ENCODE results near the gene PSORS1C1. TPM values are rescaled to one million over a fixed set of nuclear protein-coding genes. Genes with fewer than 3 reads are reported as not detected.

PSORS1C1 gene
- total RNA-seq, 1 experiment from 2014 or later: 0.67 TPM

DNA sequence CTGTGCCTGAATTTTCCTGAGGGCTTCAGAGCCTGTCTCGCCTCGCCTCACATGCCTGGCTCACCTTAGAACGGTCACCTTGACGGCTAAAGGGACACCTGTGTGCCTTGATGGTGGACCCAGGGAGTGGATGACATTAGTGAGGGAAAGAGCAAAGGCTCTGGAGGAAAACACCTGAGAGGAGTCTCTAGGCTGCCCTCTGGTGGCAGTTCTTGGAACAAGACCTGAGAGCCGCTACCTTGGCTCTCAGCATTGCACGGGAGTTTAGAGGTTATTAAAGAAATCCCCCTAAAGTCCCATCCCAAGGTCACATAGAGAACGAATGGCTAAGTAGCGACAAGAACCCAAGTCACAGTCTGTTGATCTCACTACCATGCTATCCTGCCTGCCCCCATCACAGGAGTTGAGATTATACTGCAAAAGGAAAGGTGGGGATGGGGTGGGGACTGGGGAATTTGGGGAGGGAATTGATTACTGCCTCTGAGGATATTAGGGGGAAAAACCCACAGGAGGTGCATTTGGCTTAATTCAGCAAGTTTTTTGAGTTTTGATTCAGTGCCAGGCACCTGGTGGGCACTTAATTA, 13.6 kb downstream of the PSORS1C1 start:
- no peaks in the 10 kb centered on the region for H3K9me3 ChIP-seq (replicated peaks)
- DNase-seq: peak; percentile 54 to 77
- no peak overlapping the region for H3K27ac ChIP-seq
- H3K36me3 ChIP-seq: no peaks in the 10 kb centered on the region
- no peaks in the 10 kb centered on the region for H3K27me3 ChIP-seq
- H3K4me3 ChIP-seq: no peak overlapping the region
- peaks cover 26% of the 10 kb centered on the region for H3K4me1 ChIP-seq

DNA sequence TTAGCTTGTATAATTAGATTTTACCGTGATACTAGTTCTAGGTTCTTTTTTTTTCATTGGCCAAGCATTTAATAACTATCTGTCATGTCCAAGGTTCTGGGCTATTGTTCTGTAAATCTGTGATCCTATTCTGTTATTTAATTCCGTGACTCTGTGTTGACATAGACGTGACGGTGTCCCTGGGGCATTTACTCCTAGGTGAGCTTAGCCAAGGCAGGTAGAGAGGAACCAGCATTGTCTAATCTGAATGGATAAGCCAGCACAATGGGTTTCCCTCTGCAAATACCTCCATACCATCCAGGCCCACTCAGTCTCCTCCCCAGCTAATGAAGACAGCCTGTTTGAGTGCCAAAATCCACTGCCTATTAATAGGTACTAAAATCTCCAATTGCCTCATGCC, 14.5 kb downstream of the PSORS1C1 start:
- Histone ChIP-seq H3K27ac (no peak overlapping the region), H3K4me1 (peaks cover 23% of the 10 kb centered on the region), H3K36me3 (no peaks in the 10 kb centered on the region), H3K4me3 (no peak overlapping the region), H3K9me3 (replicated peaks) (no peaks in the 10 kb centered on the region), H3K27me3 (no peaks in the 10 kb centered on the region)
- DNase-seq: no peak

DNA sequence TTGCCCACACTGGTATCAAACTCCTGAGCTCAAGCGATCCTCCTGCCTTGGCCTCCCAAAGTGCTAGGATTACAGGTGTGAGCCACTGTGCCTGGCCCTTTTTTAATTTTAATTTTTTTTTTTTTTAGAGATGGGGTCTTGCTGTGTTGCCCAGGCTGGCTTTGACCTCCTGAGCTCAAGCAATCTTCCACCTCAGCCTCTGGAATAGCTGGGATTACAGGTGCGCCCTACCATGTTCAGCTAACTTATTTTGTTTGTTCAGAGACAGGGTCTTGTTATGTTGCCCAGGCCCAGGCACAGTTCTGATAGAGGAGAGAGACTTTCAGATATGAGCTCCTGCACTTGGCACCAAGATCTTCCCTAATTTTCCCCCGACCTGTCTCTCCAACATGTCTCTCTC, 16.2 kb downstream of the PSORS1C1 start:
- Histone ChIP-seq H3K4me3 (no peak overlapping the region), H3K4me1 (peaks cover 13% of the 10 kb centered on the region), H3K27ac (no peak overlapping the region), H3K36me3 (no peaks in the 10 kb centered on the region), H3K27me3 (no peaks in the 10 kb centered on the region), H3K9me3 (replicated peaks) (no peaks in the 10 kb centered on the region)
- no peak for DNase-seq

DNA sequence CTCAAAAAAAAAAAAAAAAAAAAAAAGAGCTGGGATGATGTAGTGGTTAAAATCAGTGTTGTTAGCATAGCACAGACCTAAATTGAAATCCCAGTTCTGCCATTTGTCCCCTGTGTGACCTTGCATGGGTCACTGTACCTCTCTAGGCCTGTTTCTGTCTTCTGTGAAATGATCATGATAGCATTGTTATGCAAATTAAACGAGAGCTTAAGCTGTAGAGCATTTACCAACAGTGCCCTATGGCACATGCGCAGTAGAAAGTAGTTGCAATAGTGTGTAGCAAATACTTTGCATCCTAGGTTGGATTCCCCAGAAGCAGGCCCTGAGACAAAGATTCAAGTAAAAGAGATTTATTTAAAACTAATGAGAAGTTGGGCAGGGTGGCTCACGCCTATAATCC, 17.0 kb downstream of the PSORS1C1 start:
- H3K36me3 ChIP-seq: no peaks in the 10 kb centered on the region
- DNase-seq: no peak
- H3K4me3 ChIP-seq: no peak overlapping the region
- no peaks in the 10 kb centered on the region for H3K27me3 ChIP-seq
- H3K4me1 ChIP-seq: peaks cover 5% of the 10 kb centered on the region
- H3K27ac ChIP-seq: no peak overlapping the region
- no peaks in the 10 kb centered on the region for H3K9me3 ChIP-seq (replicated peaks)

DNA sequence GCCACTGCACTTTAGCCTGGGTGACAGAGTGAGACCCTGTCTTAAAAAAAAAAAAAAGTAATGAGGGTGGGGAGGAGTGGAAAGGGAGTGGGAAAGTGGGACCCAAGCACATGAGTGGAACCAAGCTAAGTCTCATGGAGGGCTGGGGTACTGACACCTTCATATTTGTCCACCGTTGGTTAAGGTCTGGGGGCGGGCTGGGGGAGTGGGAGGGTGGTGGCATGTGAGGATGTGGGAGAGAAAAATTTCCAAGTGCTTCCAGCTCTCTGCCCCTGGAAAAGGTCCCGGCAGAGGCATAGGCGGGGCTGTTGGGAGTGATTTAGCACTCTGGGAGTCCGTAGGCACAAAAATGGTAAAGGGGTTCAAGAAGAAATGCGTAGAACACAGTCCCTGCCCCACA, 18.2 kb downstream of the PSORS1C1 start:
- H3K4me1 ChIP-seq: peaks cover 2% of the 10 kb centered on the region; the same call in 1 of the 2 replicates
- H3K27ac ChIP-seq: no peak overlapping the region
- DNase-seq: no peak

DNA sequence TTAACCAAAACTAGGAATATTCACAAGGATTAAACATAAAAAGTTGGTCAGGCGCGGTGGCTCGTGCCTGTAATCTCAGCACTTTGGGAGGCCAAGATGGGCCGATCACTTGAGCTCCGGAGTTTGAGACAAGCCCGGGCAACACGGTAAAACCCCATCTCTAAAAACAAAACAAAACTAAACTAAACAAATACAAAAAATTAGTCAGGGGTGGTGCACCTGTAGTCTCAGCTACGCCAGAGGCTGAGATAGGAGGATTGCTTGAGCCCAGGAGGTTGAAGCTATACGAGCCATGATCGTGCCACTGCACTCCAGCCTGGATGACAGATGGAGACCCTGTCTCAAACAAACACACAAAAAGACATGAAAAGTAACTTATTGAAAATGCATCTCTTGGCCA, 21.1 kb downstream of the PSORS1C1 start:
- Histone ChIP-seq H3K27ac (no peak overlapping the region), H3K9me3 (replicated peaks) (no peaks in the 10 kb centered on the region), H3K4me3 (no peak overlapping the region), H3K27me3 (no peaks in the 10 kb centered on the region), H3K4me1 (peaks cover 3% of the 10 kb centered on the region; the same call in 1 of the 2 replicates), H3K36me3 (no peaks in the 10 kb centered on the region)
- DNase-seq: no peak

More for the DNA sequence above, 18.2 kb downstream of the PSORS1C1 start:
- no peaks in the 10 kb centered on the region for H3K36me3 ChIP-seq
- H3K27me3 ChIP-seq: no peaks in the 10 kb centered on the region
- no peaks in the 10 kb centered on the region for H3K9me3 ChIP-seq (replicated peaks)
- H3K4me3 ChIP-seq: no peak overlapping the region

DNA sequence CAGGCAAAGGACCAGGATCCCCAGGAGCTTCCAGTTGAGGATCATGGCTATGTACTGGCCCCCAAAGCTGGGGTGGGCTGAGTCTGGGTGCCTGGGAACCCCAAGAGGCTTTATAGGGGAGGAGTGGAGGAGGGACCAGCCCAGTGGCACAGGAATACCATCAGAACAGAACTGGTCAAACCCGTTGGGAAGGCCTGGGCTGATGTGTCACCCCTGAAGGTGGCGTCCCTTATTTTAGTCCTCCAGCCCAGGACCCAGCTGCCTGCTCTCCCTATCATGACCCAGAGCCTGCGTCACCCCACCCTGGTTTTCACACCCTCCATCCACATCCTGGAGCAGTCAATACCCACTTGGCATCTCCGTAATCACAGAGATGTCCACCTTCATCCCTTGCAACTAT, 24.4 kb downstream of the PSORS1C1 start, which contains the start of gene PSORS1C2:
TSS of gene PSORS1C2 (minus strand) at position 85 of the 400 bp plus-strand sequence. CDS start at position 45, 40 bp downstream.
- no peaks in the 10 kb centered on the region for H3K9me3 ChIP-seq (replicated peaks)
- H3K4me1 ChIP-seq: peaks cover 18% of the 10 kb centered on the region
- H3K4me3 ChIP-seq: no peak within 1 kb of the TSS
- DNase-seq: no peak
- H3K27me3 ChIP-seq: no peaks in the 10 kb centered on the region
- H3K36me3 ChIP-seq: no peaks in the 10 kb centered on the region
- H3K27ac ChIP-seq: no peak within 1 kb of the TSS

DNA sequence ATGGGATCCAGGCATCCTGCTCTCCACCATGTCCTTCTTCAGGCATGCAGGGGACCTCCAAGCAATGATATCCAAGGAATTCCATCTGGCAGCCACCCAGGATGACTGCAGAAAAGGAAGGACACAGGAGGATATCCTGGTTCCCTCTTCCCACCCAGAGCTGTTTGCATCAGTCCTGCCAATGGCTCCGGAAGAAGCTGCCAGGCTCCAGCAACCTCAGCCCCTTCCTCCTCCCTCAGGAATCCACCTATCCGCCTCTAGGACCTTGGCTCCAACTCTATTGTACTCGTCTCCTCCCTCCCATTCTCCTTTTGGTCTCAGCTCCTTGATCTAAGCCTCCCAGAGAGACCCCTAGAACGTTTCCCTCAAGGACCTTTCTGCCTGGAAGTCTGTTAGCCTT, 25.0 kb downstream of the PSORS1C1 start:
- peaks cover 22% of the 10 kb centered on the region for H3K4me1 ChIP-seq
- no peaks in the 10 kb centered on the region for H3K9me3 ChIP-seq (replicated peaks)
- H3K27ac ChIP-seq: no peak overlapping the region
- H3K36me3 ChIP-seq: 0 out of 2 replicates have a peak, but pooled peaks cover 6% of the 10 kb centered on the region
- H3K27me3 ChIP-seq: no peaks in the 10 kb centered on the region
- H3K4me3 ChIP-seq: no peak overlapping the region
- no peak for DNase-seq

DNA sequence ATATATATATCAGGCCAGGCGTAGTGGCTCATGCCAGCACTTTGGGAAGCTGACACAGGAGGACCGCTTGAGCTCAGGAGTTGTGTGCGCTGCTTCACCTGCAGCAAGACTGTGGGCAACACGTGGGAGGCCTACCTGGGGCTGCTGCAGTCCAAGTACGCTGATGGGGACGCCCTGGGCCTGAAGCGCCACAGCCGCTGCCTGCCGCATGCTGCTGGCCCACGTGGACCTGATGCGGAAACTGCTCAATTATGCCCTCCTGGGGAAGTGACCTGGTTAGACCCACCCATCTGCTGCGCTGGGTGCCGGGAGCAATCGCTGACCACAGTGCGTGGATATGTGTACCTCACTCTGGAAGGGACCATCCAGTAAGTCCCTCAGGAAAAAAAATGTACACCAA, 26.0 kb downstream of the PSORS1C1 start:
- Histone ChIP-seq H3K36me3 (0 out of 2 replicates have a peak, but pooled peaks cover 6% of the 10 kb centered on the region), H3K4me3 (no peak overlapping the region), H3K9me3 (replicated peaks) (no peaks in the 10 kb centered on the region), H3K27ac (no peak overlapping the region), H3K4me1 (peaks cover 23% of the 10 kb centered on the region), H3K27me3 (no peaks in the 10 kb centered on the region)
- DNase-seq: no peak

DNA sequence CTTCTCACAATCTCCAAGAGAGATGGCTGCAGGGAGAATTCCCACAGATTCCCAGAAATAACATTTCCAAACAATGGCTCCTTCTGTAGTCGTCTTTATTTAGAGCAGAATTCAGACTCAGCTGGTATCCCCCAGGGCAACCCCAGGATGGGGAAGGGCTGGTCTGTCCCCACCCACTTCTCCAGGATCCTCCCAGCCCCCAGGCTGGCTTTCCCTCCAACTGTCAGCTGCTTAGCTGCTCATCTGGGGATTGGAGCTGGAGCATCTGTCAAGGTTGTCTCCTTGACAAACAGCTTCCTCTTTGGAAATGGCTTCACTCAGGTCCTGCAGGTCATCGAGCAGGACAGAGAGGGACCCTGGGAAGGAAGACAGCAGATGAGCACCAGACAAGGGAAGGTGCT, 27.8 kb downstream of the PSORS1C1 start:
- Histone ChIP-seq H3K9me3 (replicated peaks) (no peaks in the 10 kb centered on the region), H3K27me3 (no peaks in the 10 kb centered on the region), H3K36me3 (0 out of 2 replicates have a peak, but pooled peaks cover 6% of the 10 kb centered on the region), H3K4me1 (peaks cover 23% of the 10 kb centered on the region), H3K4me3 (no peak overlapping the region), H3K27ac (peak overlapping the region; percentile 61)
- DNase-seq: peak; percentile 89 to 92

DNA sequence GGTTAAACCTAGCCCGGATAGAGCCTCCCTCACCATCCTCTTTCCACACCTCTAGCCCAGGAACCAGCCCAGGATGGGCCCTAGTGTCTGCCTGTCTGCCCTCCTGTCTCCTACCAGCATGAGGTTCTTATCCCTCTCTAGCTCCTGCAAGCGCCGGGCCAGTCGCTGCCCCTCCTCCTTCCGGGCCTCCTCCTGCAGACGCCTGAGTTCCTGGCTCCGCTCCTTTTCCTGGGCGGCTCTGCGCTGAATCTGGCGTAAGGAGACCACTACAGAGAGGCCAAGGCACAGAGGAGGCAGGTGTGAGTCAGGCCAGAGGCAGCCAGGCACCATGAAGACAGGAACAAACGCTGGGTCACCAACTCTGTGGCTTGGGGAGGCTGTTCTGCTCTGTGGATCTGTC, 28.5 kb downstream of the PSORS1C1 start:
- H3K4me3 ChIP-seq: no peak overlapping the region
- no peaks in the 10 kb centered on the region for H3K9me3 ChIP-seq (replicated peaks)
- DNase-seq: no peak
- H3K27me3 ChIP-seq: no peaks in the 10 kb centered on the region
- 0 out of 2 replicates have a peak, but pooled peaks cover 6% of the 10 kb centered on the region for H3K36me3 ChIP-seq
- peaks cover 20% of the 10 kb centered on the region for H3K4me1 ChIP-seq
- H3K27ac ChIP-seq: no peak overlapping the region; the same call in 1 of the 2 replicates

DNA sequence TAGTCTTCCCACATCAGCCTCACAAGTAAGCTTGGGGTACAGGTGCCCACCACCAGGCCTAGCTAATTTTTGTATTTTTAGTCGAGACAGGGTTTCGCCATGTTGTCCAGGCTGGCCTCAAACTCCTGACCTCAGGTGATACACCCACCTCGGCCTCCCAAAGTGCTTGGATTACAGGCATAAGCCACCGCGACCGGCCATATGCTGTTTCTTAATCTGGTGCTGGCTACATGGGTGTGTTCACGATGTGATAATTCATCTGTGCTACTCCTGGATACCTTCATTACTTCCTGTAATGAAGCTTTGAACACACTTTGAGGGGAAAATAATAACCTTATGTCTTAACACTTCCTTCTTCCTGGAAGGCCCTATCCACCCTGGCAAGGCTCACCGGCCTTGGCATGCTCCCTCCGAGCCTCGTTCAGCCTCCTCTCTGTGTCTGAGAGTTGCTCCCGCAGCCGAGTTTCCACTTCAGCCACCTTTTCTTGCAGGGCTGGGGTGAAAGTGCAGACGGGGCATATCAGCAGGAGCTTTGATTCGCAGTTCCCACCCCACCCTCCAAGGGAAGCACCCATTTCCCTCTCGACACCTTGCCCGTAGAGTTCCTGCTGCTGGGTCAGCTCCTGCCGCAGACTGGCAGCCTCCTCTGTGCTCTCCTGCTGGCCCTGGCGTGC, 29.8 kb downstream of the PSORS1C1 start:
- Histone ChIP-seq H3K27ac (peak overlapping the region; percentile 30; the same call in 1 of the 2 replicates), H3K27me3 (no peaks in the 10 kb centered on the region), H3K36me3 (0 out of 2 replicates have a peak, but pooled peaks cover 6% of the 10 kb centered on the region), H3K9me3 (replicated peaks) (no peaks in the 10 kb centered on the region), H3K4me3 (no peak overlapping the region), H3K4me1 (peaks cover 20% of the 10 kb centered on the region)
- no peak for DNase-seq

DNA sequence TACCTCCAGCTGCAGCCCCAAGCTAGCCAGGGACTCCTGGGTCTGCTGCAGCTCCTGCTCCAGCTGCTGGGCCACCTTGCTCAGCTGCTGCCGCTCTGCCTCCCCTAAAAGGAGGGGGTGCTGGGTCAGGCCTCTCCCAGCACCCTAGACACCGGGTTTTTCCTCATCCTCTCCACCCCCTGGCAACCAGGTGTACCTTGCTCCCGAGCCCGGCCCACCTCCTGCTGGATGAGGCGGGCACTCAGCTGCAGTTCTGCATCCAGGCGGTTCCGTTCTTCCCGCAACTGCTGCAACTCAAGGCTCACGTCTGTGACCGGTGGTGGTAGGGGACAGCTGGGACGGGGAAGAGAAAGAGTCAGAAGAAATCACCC, 30.4 kb downstream of the PSORS1C1 start:
- no peaks in the 10 kb centered on the region for H3K27me3 ChIP-seq
- DNase-seq: no peak
- no peaks in the 10 kb centered on the region for H3K9me3 ChIP-seq (replicated peaks)
- peaks cover 20% of the 10 kb centered on the region for H3K4me1 ChIP-seq
- 0 out of 2 replicates have a peak, but pooled peaks cover 6% of the 10 kb centered on the region for H3K36me3 ChIP-seq
- no peak overlapping the region for H3K4me3 ChIP-seq
- H3K27ac ChIP-seq: no peak overlapping the region; the same call in 1 of the 2 replicates

DNA sequence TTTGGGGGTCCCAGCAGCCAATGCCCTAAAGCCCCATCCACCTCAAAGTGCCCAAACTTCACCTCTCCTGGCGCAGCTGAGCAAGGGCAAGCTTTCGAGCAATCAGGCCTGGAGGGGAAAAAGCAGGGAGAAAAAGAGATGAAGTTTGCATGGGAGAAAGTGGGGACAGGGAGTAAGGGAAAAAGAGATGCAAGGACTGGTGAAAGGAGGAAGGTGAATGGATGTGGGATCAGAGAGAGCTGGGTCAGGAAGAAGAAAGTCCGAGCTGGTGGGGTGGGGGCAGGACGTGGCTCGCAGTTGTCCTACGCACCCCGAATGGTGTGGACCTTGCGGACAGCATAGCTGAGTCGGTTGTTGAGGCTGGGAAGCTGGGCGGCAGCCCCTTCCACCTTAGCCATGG, 30.8 kb downstream of the PSORS1C1 start:
- H3K4me1 ChIP-seq: peaks cover 20% of the 10 kb centered on the region
- H3K4me3 ChIP-seq: no peak overlapping the region
- H3K36me3 ChIP-seq: 0 out of 2 replicates have a peak, but pooled peaks cover 6% of the 10 kb centered on the region

DNA sequence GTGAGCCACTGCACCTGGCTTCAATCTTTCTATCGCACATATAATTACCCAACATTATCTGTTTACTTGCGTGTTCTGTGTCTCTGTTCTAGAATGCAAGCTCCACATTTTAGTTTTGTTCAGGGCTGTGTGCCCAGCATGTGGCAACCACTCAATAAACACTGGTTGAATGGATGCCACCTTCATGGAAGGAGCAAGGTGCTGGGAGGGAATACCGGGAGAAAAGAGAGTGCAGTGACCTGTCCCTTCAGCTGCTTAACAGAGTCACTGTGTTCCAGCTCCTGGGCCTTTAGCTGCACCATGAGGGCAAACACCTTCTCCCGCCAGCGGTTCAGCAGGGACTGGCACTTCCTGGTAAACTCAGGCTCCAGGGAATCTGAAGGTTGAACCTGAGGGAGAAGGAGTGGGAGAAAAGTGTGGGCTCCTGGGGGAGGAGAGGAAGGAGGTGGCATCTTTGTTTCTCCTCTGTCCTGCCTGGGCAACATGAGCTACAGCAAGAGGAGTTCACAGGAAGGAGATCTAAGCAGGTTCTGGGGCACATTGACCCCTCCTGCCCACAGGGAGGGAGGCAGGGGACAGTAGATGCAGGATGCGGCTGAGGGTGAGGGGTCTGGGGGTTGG, 35.3 kb downstream of the PSORS1C1 start:
- no peaks in the 10 kb centered on the region for H3K4me1 ChIP-seq
- no peaks in the 10 kb centered on the region for H3K9me3 ChIP-seq (replicated peaks)
- DNase-seq: no peak
- H3K4me3 ChIP-seq: no peak overlapping the region
- no peaks in the 10 kb centered on the region for H3K27me3 ChIP-seq
- H3K27ac ChIP-seq: no peak overlapping the region
- peaks cover 2% of the 10 kb centered on the region; the same call in 1 of the 2 replicates for H3K36me3 ChIP-seq

More for the DNA sequence above, 30.8 kb downstream of the PSORS1C1 start:
- H3K27me3 ChIP-seq: no peaks in the 10 kb centered on the region
- no peak for DNase-seq
- H3K27ac ChIP-seq: no peak overlapping the region
- H3K9me3 ChIP-seq (replicated peaks): no peaks in the 10 kb centered on the region

All from SJCRH30 (cell line).